H9 (cell line): ENCODE results near the gene ARL13B. TPM values are rescaled to one million over a fixed set of nuclear protein-coding genes. Genes with fewer than 3 reads are reported as not detected.

ENCODE experiments used
- DNase-seq: peaks from one replicate; pipeline ENCODE4 v3.0.0-alpha.2; 2017
- H2AFZ ChIP-seq: one replicate; pipeline ENCODE4 v1.6.1; 2013; ENCODE audit warnings: mild to moderate bottlenecking, low read length, control low read depth, moderate library complexity
- H2AK5ac ChIP-seq: 2 replicates; pipeline ENCODE4 v1.6.1; 2013; ENCODE audit warnings: low read length, control low read depth, mixed read lengths; ENCODE audit not compliant: insufficient read length
- H2BK120ac ChIP-seq: one replicate; pipeline ENCODE4 v1.6.1; 2013; ENCODE audit warnings: low read depth, mild to moderate bottlenecking, low read length, control low read depth, inconsistent platforms; ENCODE audit not compliant: poor library complexity, severe bottlenecking
- H2BK12ac ChIP-seq: 2 replicates; pipeline ENCODE4 v1.6.1; 2013; ENCODE audit warnings: low read length, control low read depth, mixed read lengths, low read depth; ENCODE audit not compliant: insufficient read length
- H2BK15ac ChIP-seq: 2 replicates; pipeline ENCODE4 v1.6.1; 2013; ENCODE audit warnings: low read depth, low read length, control low read depth
- H2BK20ac ChIP-seq: one replicate; pipeline ENCODE4 v1.6.1; 2013; ENCODE audit warnings: low read depth, mild to moderate bottlenecking, low read length, control low read depth, inconsistent platforms; ENCODE audit not compliant: poor library complexity, severe bottlenecking
- H2BK5ac ChIP-seq: 2 replicates; pipeline ENCODE4 v1.6.1; 2013; ENCODE audit warnings: low read length, control low read depth, mixed read lengths; ENCODE audit not compliant: insufficient read length
- H3K14ac ChIP-seq: 2 replicates; pipeline ENCODE4 v1.6.1; 2013; ENCODE audit warnings: low read length, control low read depth; ENCODE audit not compliant: insufficient read depth
- H3K18ac ChIP-seq: 2 replicates; pipeline ENCODE4 v1.6.1; 2013; ENCODE audit warnings: low read depth, mild to moderate bottlenecking, mixed read lengths, low read length, control low read depth; ENCODE audit not compliant: insufficient read length
- H3K23ac ChIP-seq: 2 replicates; pipeline ENCODE4 v1.6.1; 2013; ENCODE audit warnings: low read length, control low read depth, mixed read lengths, low read depth; ENCODE audit not compliant: insufficient read length
- H3K23me2 ChIP-seq: 2 replicates; pipeline ENCODE4 v1.6.1; 2013; ENCODE audit warnings: low read depth, mild to moderate bottlenecking, mixed read lengths, low read length, control low read depth; ENCODE audit not compliant: insufficient read length, poor library complexity, severe bottlenecking
- H3K27ac ChIP-seq: 2 replicates; pipeline ENCODE4 v1.5.1; 2013; ENCODE audit warnings: low read length, control low read depth, mixed read lengths, low read depth; ENCODE audit not compliant: insufficient read length
- H3K27me3 ChIP-seq: 2 replicates; pipeline ENCODE4 v1.6.1; 2013; ENCODE audit warnings: low read length, control low read depth, inconsistent platforms; ENCODE audit not compliant: insufficient read depth
- H3K4ac ChIP-seq: 2 replicates; pipeline ENCODE4 v1.6.1; 2013; ENCODE audit warnings: low read depth, mild to moderate bottlenecking, control low read depth, inconsistent platforms, low read length, moderate library complexity
- H3K4me1 ChIP-seq: 2 replicates; pipeline ENCODE4 v1.6.1; 2013; ENCODE audit warnings: low read length, control low read depth, inconsistent platforms; ENCODE audit not compliant: insufficient read depth
- H3K4me2 ChIP-seq: 2 replicates; pipeline ENCODE4 v1.6.1; 2013; ENCODE audit warnings: low read length, control low read depth, mixed read lengths; ENCODE audit not compliant: insufficient read length, insufficient read depth
- H3K56ac ChIP-seq: 2 replicates; pipeline ENCODE4 v1.6.1; 2013; ENCODE audit warnings: low read depth, mild to moderate bottlenecking, mixed read lengths, low read length, control low read depth; ENCODE audit not compliant: insufficient read length
- H3K79me1 ChIP-seq: 2 replicates; pipeline ENCODE4 v1.6.1; 2013; ENCODE audit warnings: low read depth, mild to moderate bottlenecking, moderate library complexity, low read length, control low read depth, inconsistent platforms; ENCODE audit not compliant: insufficient read depth, poor library complexity, severe bottlenecking
- H3K79me2 ChIP-seq: 2 replicates; pipeline ENCODE4 v1.6.1; 2013; ENCODE audit warnings: low read length, control low read depth, inconsistent platforms; ENCODE audit not compliant: insufficient read depth
- H3K9ac ChIP-seq: 2 replicates; pipeline ENCODE4 v1.6.1; 2013; ENCODE audit warnings: low read length, control low read depth, mixed read lengths; ENCODE audit not compliant: insufficient read length; ENCODE audit errors: extremely low read depth
- H3K9me3 ChIP-seq: one replicate; pipeline ENCODE4 v1.6.1; 2013; ENCODE audit warnings: low read depth, low read length, inconsistent platforms; ENCODE audit not compliant: control insufficient read depth
- H3T11ph ChIP-seq: one replicate; pipeline ENCODE4 v1.6.1; 2013; ENCODE audit warnings: mild to moderate bottlenecking, low read length, control low read depth, inconsistent platforms
- H4K20me1 ChIP-seq: one replicate; pipeline ENCODE4 v1.6.1; 2013; ENCODE audit not compliant: control insufficient read depth, insufficient read length, insufficient read depth
- H4K5ac ChIP-seq: 2 replicates; pipeline ENCODE4 v1.6.1; 2013; ENCODE audit warnings: low read depth, mild to moderate bottlenecking, mixed read lengths, low read length, control low read depth; ENCODE audit not compliant: insufficient read length
- H4K8ac ChIP-seq: replicated peaks from 2 replicates; pipeline ENCODE4 v1.6.1; 2013; ENCODE audit warnings: low read length, control low read depth, mixed read lengths, low read depth; ENCODE audit not compliant: insufficient read length
- H4K91ac ChIP-seq: 2 replicates; pipeline ENCODE4 v1.6.1; 2013; ENCODE audit warnings: low read depth, mild to moderate bottlenecking, moderate library complexity, mixed read lengths, low read length, control low read depth; ENCODE audit not compliant: insufficient read length
- H3K27ac Mint-ChIP-seq, 3 experiments: 2 replicates in 2 of 3; 3 replicates in 1 of 3; pipeline ENCODE4 v1.8.0; 2020 to 2021; ENCODE audit warnings: mixed read lengths in 3 of 3, mild to moderate bottlenecking in 1 of 3, moderate library complexity in 1 of 3
- H3K27me3 Mint-ChIP-seq: 2 replicates; pipeline ENCODE4 v1.8.0; 2021; ENCODE audit warnings: low read depth, mild to moderate bottlenecking, moderate library complexity, mixed read lengths
- H3K36me3 Mint-ChIP-seq, 3 experiments: 2 replicates in 2 of 3; 3 replicates in 1 of 3; pipeline ENCODE4 v1.8.0; 2020 to 2021; ENCODE audit warnings: low read depth in 3 of 3, mixed read lengths in 3 of 3; ENCODE audit not compliant: insufficient read depth in 1 of 3
- H3K4me1 Mint-ChIP-seq, 2 experiments: 2 replicates each; pipeline ENCODE4 v1.8.0; 2020; ENCODE audit warnings: mixed read lengths in 2 of 2
- H3K4me3 Mint-ChIP-seq, 2 experiments: 2 replicates in 1 of 2; 3 replicates in 1 of 2; pipeline ENCODE4 v1.8.0; 2020 to 2021; ENCODE audit warnings: mild to moderate bottlenecking in 2 of 2, mixed read lengths in 2 of 2, moderate library complexity in 1 of 2
- H3K9me3 Mint-ChIP-seq, 2 experiments: 2 replicates in 1 of 2; 3 replicates in 1 of 2; pipeline ENCODE4 v1.8.0; 2020; ENCODE audit warnings: mild to moderate bottlenecking in 2 of 2, mixed read lengths in 2 of 2, moderate library complexity in 1 of 2
- CTCF ChIP-seq: fragments of 200-600 bp; sonication (generic); conservative IDR thresholded peaks from 3 replicates; pipeline ENCODE4 v1.8.0; 2021; ENCODE audit warnings: antibody characterized with exemption, mild to moderate bottlenecking
- WGBS: extraction: QIAGEN DNeasy Blood & Tissue Kit; methylation state at CpG from one replicate; pipeline ENCODE4 v1.1.7; 2013; ENCODE audit warnings: missing lambda C conversion rate, low lambda C conversion rate, mixed read lengths; ENCODE audit not compliant: insufficient read length; ENCODE audit errors: extremely low coverage; 5-methylcytosine and 5-hydroxymethylcytosine counted together
- total RNA-seq: library from RNA; stranded (reverse); gene quantifications from 2 replicates; pipeline ENCODE4 v1.2.1, GENCODE V29; 2021

Gene ARL13B
- total RNA-seq, 1 experiment from 2014 or later, result 7.9 TPM

- Histone ChIP-seq H3K27me3 (no peaks in the 10 kb centered on the region), H3K4me2 (no peak overlapping the region), H2BK120ac (no peak overlapping the region), H3K9ac (no peak overlapping the region), H3K9me3 (peaks cover 9% of the 10 kb centered on the region), H2AFZ (no peak overlapping the region), H2BK5ac (no peak overlapping the region), H3K4ac (no peak overlapping the region), H2BK15ac (no peak overlapping the region), H3K23ac (no peak overlapping the region), H4K20me1 (no peaks in the 10 kb centered on the region), H3K79me2 (no peaks in the 10 kb centered on the region), H3K23me2 (no peaks in the 10 kb centered on the region), H4K91ac (no peak overlapping the region), H2BK20ac (no peak overlapping the region), H2AK5ac (no peak overlapping the region), H3K27ac (no peak overlapping the region), H3T11ph (no peak overlapping the region), H3K56ac (no peak overlapping the region), H2BK12ac (no peak overlapping the region), H3K14ac (no peak overlapping the region), H3K4me1 (no peaks in the 10 kb centered on the region), H3K18ac (no peak overlapping the region), H4K5ac (no peak overlapping the region), H4K8ac (no peak overlapping the region), H3K79me1 (no peaks in the 10 kb centered on the region)
- peaks cover 70 to 92% of the 10 kb centered on the region in 2 experiments for H3K9me3 Mint-ChIP-seq
- H3K27ac Mint-ChIP-seq, result no peak overlapping the region
- H3K4me1 Mint-ChIP-seq, result no peaks in the 10 kb centered on the region
- peaks cover 0 to 19% (median 13%) of the 10 kb centered on the region in 3 experiments; a peak in 4 of 7 replicates for H3K36me3 Mint-ChIP-seq
- WGBS, result no CpG with 5 or more reads among the region's 1 CpG
- no peak for TF ChIP-seq CTCF
- no peak for DNase-seq
- H3K4me3 Mint-ChIP-seq, result no peak overlapping the region
- H3K27me3 Mint-ChIP-seq, result peaks cover 2% of the 10 kb centered on the region
These were observed 18.5 kb upstream of the ARL13B start for GRCh38 chr3:93961489-93961888.
